Measurements from ENCODE around the gene PHACTR1.

PHACTR1 gene

GRCh38 chr6:12916006-12916405, 199.4 kb downstream of the PHACTR1 start:
- no peak overlapping the region for H3K4me3 ChIP-seq
- no peak overlapping the region for H3K4me2 ChIP-seq
- no peaks in the 10 kb centered on the region for H3K27me3 ChIP-seq
- H3K9ac ChIP-seq, result no peak overlapping the region
- no peak for TF ChIP-seq Cebpa-rat (IDR thresholded peaks at IDR 0.05)
- H3K27ac ChIP-seq, result no peak overlapping the region
- H3K36me3 ChIP-seq, result no peaks in the 10 kb centered on the region
- H3K4me1 ChIP-seq, result no peaks in the 10 kb centered on the region
- H3K9me3 ChIP-seq, result no peaks in the 10 kb centered on the region
- H4K20me1 ChIP-seq, result no peaks in the 10 kb centered on the region

- Histone ChIP-seq H3K4me3 (no peak overlapping the region), H3K4me1 (no peaks in the 10 kb centered on the region), H3K9me3 (no peaks in the 10 kb centered on the region), H3K27me3 (no peaks in the 10 kb centered on the region), H3K9ac (no peak overlapping the region), H4K20me1 (no peaks in the 10 kb centered on the region), H3K36me3 (no peaks in the 10 kb centered on the region), H3K4me2 (no peak overlapping the region), H3K27ac (no peak overlapping the region)
- TF ChIP-seq Cebpa-rat (IDR thresholded peaks at IDR 0.05), result no peak
Measured at GRCh38 chr6:12916420-12917136, 200.0 kb downstream of the PHACTR1 start.

- Histone ChIP-seq H3K36me3 (no peaks in the 10 kb centered on the region), H3K9me3 (no peaks in the 10 kb centered on the region), H3K4me1 (no peaks in the 10 kb centered on the region), H3K4me2 (no peak overlapping the region), H3K9ac (no peak overlapping the region), H3K27me3 (no peaks in the 10 kb centered on the region), H3K27ac (no peak overlapping the region), H4K20me1 (no peaks in the 10 kb centered on the region), H3K4me3 (no peak overlapping the region)
- TF ChIP-seq Cebpa-rat (IDR thresholded peaks at IDR 0.05), result no peak
Measured at GRCh38 chr6:12921467-12921866, 204.9 kb downstream of the PHACTR1 start.

- no peaks in the 10 kb centered on the region for H3K4me1 ChIP-seq
- no peak overlapping the region for H3K4me2 ChIP-seq
- no peaks in the 10 kb centered on the region for H3K27me3 ChIP-seq
- H3K9me3 ChIP-seq, result no peaks in the 10 kb centered on the region
- TF ChIP-seq Cebpa-rat (IDR thresholded peaks at IDR 0.05), result no peak
- H3K4me3 ChIP-seq, result no peak overlapping the region
- H3K36me3 ChIP-seq, result no peaks in the 10 kb centered on the region
- H3K9ac ChIP-seq, result no peak overlapping the region
- H3K27ac ChIP-seq, result no peak overlapping the region
- H4K20me1 ChIP-seq, result no peaks in the 10 kb centered on the region
Measured at GRCh38 chr6:12923644-12924235, 207.2 kb downstream of the PHACTR1 start.

- no peak overlapping the region for H3K4me2 ChIP-seq
- H3K9me3 ChIP-seq, result no peaks in the 10 kb centered on the region
- H3K27me3 ChIP-seq, result no peaks in the 10 kb centered on the region
- no peaks in the 10 kb centered on the region for H3K4me1 ChIP-seq
- no peak for TF ChIP-seq Cebpa-rat (IDR thresholded peaks at IDR 0.05)
- H3K4me3 ChIP-seq, result no peak overlapping the region
- H3K9ac ChIP-seq, result no peak overlapping the region
- H4K20me1 ChIP-seq, result no peaks in the 10 kb centered on the region
- H3K36me3 ChIP-seq, result no peaks in the 10 kb centered on the region
- H3K27ac ChIP-seq, result no peak overlapping the region
Measured at GRCh38 chr6:12924911-12925310, 208.3 kb downstream of the PHACTR1 start.

- H3K27ac ChIP-seq, result no peak overlapping the region
- no peaks in the 10 kb centered on the region for H3K9me3 ChIP-seq
- H3K4me3 ChIP-seq, result no peak overlapping the region
- no peaks in the 10 kb centered on the region for H3K36me3 ChIP-seq
- H4K20me1 ChIP-seq, result no peaks in the 10 kb centered on the region
- no peak overlapping the region for H3K4me2 ChIP-seq
- H3K27me3 ChIP-seq, result no peaks in the 10 kb centered on the region
- no peaks in the 10 kb centered on the region for H3K4me1 ChIP-seq
- no peak overlapping the region for H3K9ac ChIP-seq
- no peak for TF ChIP-seq Cebpa-rat (IDR thresholded peaks at IDR 0.05)
Measured at GRCh38 chr6:12927746-12928145, 211.2 kb downstream of the PHACTR1 start.

GRCh38 chr6:12929678-12930077, 213.1 kb downstream of the PHACTR1 start:
- H3K9ac ChIP-seq, result no peak overlapping the region
- TF ChIP-seq Cebpa-rat (IDR thresholded peaks at IDR 0.05), result no peak
- H3K36me3 ChIP-seq, result no peaks in the 10 kb centered on the region
- H3K4me1 ChIP-seq, result no peaks in the 10 kb centered on the region
- no peak overlapping the region for H3K27ac ChIP-seq
- no peaks in the 10 kb centered on the region for H3K27me3 ChIP-seq
- H4K20me1 ChIP-seq, result no peaks in the 10 kb centered on the region
- H3K9me3 ChIP-seq, result peaks cover 3% of the 10 kb centered on the region; the same call in 1 of the 2 replicates
- no peak overlapping the region for H3K4me2 ChIP-seq
- H3K4me3 ChIP-seq, result no peak overlapping the region

- Histone ChIP-seq H3K27me3 (no peaks in the 10 kb centered on the region), H3K9ac (no peak overlapping the region), H3K4me3 (no peak overlapping the region), H4K20me1 (no peaks in the 10 kb centered on the region), H3K36me3 (no peaks in the 10 kb centered on the region), H3K4me2 (no peak overlapping the region), H3K9me3 (peaks cover 3% of the 10 kb centered on the region; the same call in 1 of the 2 replicates), H3K27ac (no peak overlapping the region), H3K4me1 (peaks cover 18% of the 10 kb centered on the region)
- TF ChIP-seq Cebpa-rat (IDR thresholded peaks at IDR 0.05), result no peak
Measured at GRCh38 chr6:12931639-12932038, 215.1 kb downstream of the PHACTR1 start.

- H3K9me3 ChIP-seq, result peaks cover 3% of the 10 kb centered on the region; the same call in 1 of the 2 replicates
- no peaks in the 10 kb centered on the region for H3K27me3 ChIP-seq
- no peak overlapping the region for H3K9ac ChIP-seq
- H3K36me3 ChIP-seq, result no peaks in the 10 kb centered on the region
- no peak overlapping the region for H3K4me3 ChIP-seq
- peaks cover 21% of the 10 kb centered on the region for H3K4me1 ChIP-seq
- peak overlapping the region; percentile 36; the same call in 1 of the 2 replicates for H3K27ac ChIP-seq
- peak overlapping the region; percentile 48 for H3K4me2 ChIP-seq
- no peak for TF ChIP-seq Cebpa-rat (IDR thresholded peaks at IDR 0.05)
- no peaks in the 10 kb centered on the region for H4K20me1 ChIP-seq
Measured at GRCh38 chr6:12935637-12936036, 219.1 kb downstream of the PHACTR1 start.

GRCh38 chr6:12937971-12938370, 221.4 kb downstream of the PHACTR1 start:
- no peaks in the 10 kb centered on the region for H3K27me3 ChIP-seq
- no peak overlapping the region for H3K9ac ChIP-seq
- no peak overlapping the region for H3K4me3 ChIP-seq
- H3K27ac ChIP-seq, result no peak overlapping the region
- no peaks in the 10 kb centered on the region for H4K20me1 ChIP-seq
- H3K4me2 ChIP-seq, result no peak overlapping the region
- no peak for TF ChIP-seq Cebpa-rat (IDR thresholded peaks at IDR 0.05)
- H3K4me1 ChIP-seq, result peaks cover 21% of the 10 kb centered on the region
- H3K9me3 ChIP-seq, result peaks cover 3% of the 10 kb centered on the region; the same call in 1 of the 2 replicates
- no peaks in the 10 kb centered on the region for H3K36me3 ChIP-seq
